ENCODE data around the gene NUDT11. TPM values are rescaled to one million over a fixed set of nuclear protein-coding genes. Genes with fewer than 3 reads are reported as not detected.
A peak's percentile ranks its signal among the peaks of the same experiment; 100 is the strongest.

The NUDT11 gene
- total RNA-seq, 1 donor from 2014 or later = 12.7 TPM

- H3K4me3 ChIP-seq (ENCODE audit: insufficient read depth, low read depth, low read length) = no peak overlapping the region
- H3K27me3 ChIP-seq (ENCODE audit: insufficient read depth, low read length) = no peaks in the 10 kb centered on the region
- H3K9me3 ChIP-seq (ENCODE audit: insufficient read depth, low read depth, low read length) = no peaks in the 10 kb centered on the region
- H3K36me3 ChIP-seq (ENCODE audit: insufficient read depth, low read length) = no peaks in the 10 kb centered on the region
- Mint-ChIP-seq H3K4me3 (ENCODE audit: unreplicated experiment) (no peak overlapping the region), H3K27ac (ENCODE audit: unreplicated experiment) (no peak overlapping the region), H3K9me3 (ENCODE audit: unreplicated experiment) (peaks cover 7% of the 10 kb centered on the region), H3K36me3 (ENCODE audit: low read depth, unreplicated experiment) (no peaks in the 10 kb centered on the region), H3K4me1 (ENCODE audit: low read depth, unreplicated experiment) (no peaks in the 10 kb centered on the region), H3K27me3 (ENCODE audit: low read depth, unreplicated experiment) (no peaks in the 10 kb centered on the region)
- no peak overlapping the region for H3K4me2 ChIP-seq (ENCODE audit: low read length)
- H3K4me1 ChIP-seq (ENCODE audit: insufficient read depth, low read length) = no peaks in the 10 kb centered on the region
- H3K27ac ChIP-seq (ENCODE audit: low read depth, low read length) = no peak overlapping the region
- H2AFZ ChIP-seq (ENCODE audit: low read depth, low read length) = no peak overlapping the region
- no peaks in the 10 kb centered on the region for H4K20me1 ChIP-seq (ENCODE audit: insufficient read depth, low read length)
- no peak overlapping the region for H3K9ac ChIP-seq (ENCODE audit: low read length)
- no peak for DNase-seq (ENCODE audit: low read depth)
- peak; percentile 26 for FAIRE-seq
- no peaks in the 10 kb centered on the region for H3K79me2 ChIP-seq (ENCODE audit: insufficient read depth, low read length)
- no peak for TF ChIP-seq CTCF (IDR thresholded peaks at IDR 0.05; ENCODE audit: insufficient read depth, low read depth, low read length)
- no peak for TF ChIP-seq EZH2 (IDR thresholded peaks at IDR 0.05; ENCODE audit: insufficient read depth, low read length)
These were observed 19.5 kb downstream of the NUDT11 start for GRCh38 chrX:51476930-51477329.

GRCh38 chrX:51463322-51463721 is 33.1 kb downstream of the NUDT11 start:
- Histone ChIP-seq H3K4me2 (ENCODE audit: low read length) (no peak overlapping the region), H3K79me2 (ENCODE audit: insufficient read depth, low read length) (no peaks in the 10 kb centered on the region), H2AFZ (ENCODE audit: low read depth, low read length) (no peak overlapping the region), H3K4me3 (ENCODE audit: insufficient read depth, low read depth, low read length) (no peak overlapping the region), H3K36me3 (ENCODE audit: insufficient read depth, low read length) (no peaks in the 10 kb centered on the region), H3K27me3 (ENCODE audit: insufficient read depth, low read length) (no peaks in the 10 kb centered on the region), H3K27ac (ENCODE audit: low read depth, low read length) (no peak overlapping the region), H3K4me1 (ENCODE audit: insufficient read depth, low read length) (no peaks in the 10 kb centered on the region), H3K9ac (ENCODE audit: low read length) (no peak overlapping the region), H4K20me1 (ENCODE audit: insufficient read depth, low read length) (no peaks in the 10 kb centered on the region), H3K9me3 (ENCODE audit: insufficient read depth, low read depth, low read length) (no peaks in the 10 kb centered on the region)
- Mint-ChIP-seq H3K4me1 (ENCODE audit: low read depth, unreplicated experiment) (no peaks in the 10 kb centered on the region), H3K9me3 (ENCODE audit: unreplicated experiment) (no peaks in the 10 kb centered on the region), H3K4me3 (ENCODE audit: unreplicated experiment) (no peak overlapping the region), H3K27ac (ENCODE audit: unreplicated experiment) (no peak overlapping the region), H3K27me3 (ENCODE audit: low read depth, unreplicated experiment) (no peaks in the 10 kb centered on the region), H3K36me3 (ENCODE audit: low read depth, unreplicated experiment) (no peaks in the 10 kb centered on the region)
- TF ChIP-seq CTCF (IDR thresholded peaks at IDR 0.05; ENCODE audit: insufficient read depth, low read depth, low read length) (no peak), EZH2 (IDR thresholded peaks at IDR 0.05; ENCODE audit: insufficient read depth, low read length) (no peak)
- FAIRE-seq = no peak
- DNase-seq (ENCODE audit: low read depth) = no peak

- no peaks in the 10 kb centered on the region for H3K9me3 Mint-ChIP-seq (ENCODE audit: unreplicated experiment)
- peak; percentile 99 for FAIRE-seq
- Histone ChIP-seq H3K4me2 (ENCODE audit: low read length) (no peak overlapping the region), H3K27me3 (ENCODE audit: insufficient read depth, low read length) (no peaks in the 10 kb centered on the region), H3K4me3 (ENCODE audit: insufficient read depth, low read depth, low read length) (no peak overlapping the region), H3K9me3 (ENCODE audit: insufficient read depth, low read depth, low read length) (no peaks in the 10 kb centered on the region), H3K27ac (ENCODE audit: low read depth, low read length) (no peak overlapping the region), H2AFZ (ENCODE audit: low read depth, low read length) (no peak overlapping the region), H3K9ac (ENCODE audit: low read length) (no peak overlapping the region), H4K20me1 (ENCODE audit: insufficient read depth, low read length) (no peaks in the 10 kb centered on the region), H3K79me2 (ENCODE audit: insufficient read depth, low read length) (no peaks in the 10 kb centered on the region), H3K4me1 (ENCODE audit: insufficient read depth, low read length) (no peaks in the 10 kb centered on the region), H3K36me3 (ENCODE audit: insufficient read depth, low read length) (no peaks in the 10 kb centered on the region)
- TF ChIP-seq EZH2 (IDR thresholded peaks at IDR 0.05; ENCODE audit: insufficient read depth, low read length) (no peak), CTCF (IDR thresholded peaks at IDR 0.05; ENCODE audit: insufficient read depth, low read depth, low read length) (peak; percentile 67)
- peak; percentile 10 for DNase-seq (ENCODE audit: low read depth)
- H3K36me3 Mint-ChIP-seq (ENCODE audit: low read depth, unreplicated experiment) = no peaks in the 10 kb centered on the region
- H3K4me1 Mint-ChIP-seq (ENCODE audit: low read depth, unreplicated experiment) = no peaks in the 10 kb centered on the region
- H3K27me3 Mint-ChIP-seq (ENCODE audit: low read depth, unreplicated experiment) = no peaks in the 10 kb centered on the region
- H3K4me3 Mint-ChIP-seq (ENCODE audit: unreplicated experiment) = no peak overlapping the region
- no peak overlapping the region for H3K27ac Mint-ChIP-seq (ENCODE audit: unreplicated experiment)
These were observed 35.0 kb downstream of the NUDT11 start for GRCh38 chrX:51461053-51462044.

Data from astrocyte (in vitro differentiated cells and primary cell).